HCT116 (cell line): ENCODE measurements around the gene DENND1A.

Experiments
- ATF3 ChIP-seq: IDR thresholded peaks from 2 replicates; pipeline ENCODE4 v1.6.1; 2012
- ELF1 ChIP-seq: IDR thresholded peaks from 2 replicates; pipeline ENCODE4 v1.6.1; 2012; ENCODE audit warnings: low read depth, borderline replicate concordance
- EZH2 ChIP-seq: fragments of 200-600 bp; sonication (generic); IDR thresholded peaks from 2 replicates; pipeline ENCODE4 v1.6.1; 2017; ENCODE audit warnings: antibody characterized with exemption, mixed run types
- EZH2phosphoT487 ChIP-seq: fragments of 200-600 bp; IDR thresholded peaks from 2 replicates; pipeline ENCODE4 v1.6.1; 2018; ENCODE audit warnings: antibody characterized with exemption, borderline replicate concordance
- POLR2AphosphoS5 ChIP-seq: IDR thresholded peaks from 2 replicates; pipeline ENCODE4 v1.6.1; 2011; ENCODE audit warnings: mild to moderate bottlenecking, low read depth, low read length, moderate library complexity
- RAD21 ChIP-seq: IDR thresholded peaks from 2 replicates; pipeline ENCODE4 v1.6.1; 2012; ENCODE audit warnings: low read depth, mild to moderate bottlenecking
- ZBTB33 ChIP-seq: IDR thresholded peaks from 2 replicates; pipeline ENCODE4 v1.6.1; 2011; ENCODE audit warnings: mild to moderate bottlenecking, low read length, moderate library complexity; ENCODE audit not compliant: insufficient replicate concordance; ENCODE audit errors: extremely low read depth
- ZFX ChIP-seq: fragments of 450-650 bp; IDR thresholded peaks from 2 replicates; pipeline ENCODE4 v1.6.1; 2017
- TF ChIP-seq, protein P1 (sequence below), 3 experiments: fragments of 200-600 bp in 1 of 3; sonication (generic) in 1 of 3; IDR thresholded peaks in 2 of 3; conservative IDR thresholded peaks in 1 of 3; 2 replicates each; pipeline ENCODE4 v1.5.1; 2012 to 2017; ENCODE audit warnings: low read depth in 2 of 3, low read length in 2 of 3, antibody characterized with exemption in 1 of 3, borderline replicate concordance in 1 of 3, control low read depth in 1 of 3, mild to moderate bottlenecking in 1 of 3, mixed read lengths in 1 of 3, mixed run types in 1 of 3, moderate library complexity in 1 of 3; ENCODE audit not compliant: insufficient read depth in 1 of 3

DNA sequence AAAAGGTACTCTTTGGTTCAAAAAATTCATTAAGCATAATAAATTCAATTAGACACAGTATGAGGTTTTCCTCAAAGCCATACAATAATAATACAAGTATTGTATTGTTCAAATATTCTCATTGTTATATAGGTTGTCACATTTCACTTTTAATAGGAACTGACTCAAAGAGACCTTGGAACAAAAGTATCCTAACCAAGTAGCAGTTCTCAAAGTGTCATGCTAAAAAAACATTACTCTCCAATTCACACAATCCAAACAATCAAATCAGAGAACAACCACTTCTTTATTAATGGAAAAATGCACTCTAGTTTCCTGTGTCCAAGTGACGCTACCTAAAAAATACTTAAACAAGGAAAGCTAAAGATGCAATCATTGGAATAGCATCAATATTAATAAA, 115.4 kb downstream of the DENND1A start:
- no peak for TF ChIP-seq EZH2phosphoT487
- TF ChIP-seq, protein P1, sequence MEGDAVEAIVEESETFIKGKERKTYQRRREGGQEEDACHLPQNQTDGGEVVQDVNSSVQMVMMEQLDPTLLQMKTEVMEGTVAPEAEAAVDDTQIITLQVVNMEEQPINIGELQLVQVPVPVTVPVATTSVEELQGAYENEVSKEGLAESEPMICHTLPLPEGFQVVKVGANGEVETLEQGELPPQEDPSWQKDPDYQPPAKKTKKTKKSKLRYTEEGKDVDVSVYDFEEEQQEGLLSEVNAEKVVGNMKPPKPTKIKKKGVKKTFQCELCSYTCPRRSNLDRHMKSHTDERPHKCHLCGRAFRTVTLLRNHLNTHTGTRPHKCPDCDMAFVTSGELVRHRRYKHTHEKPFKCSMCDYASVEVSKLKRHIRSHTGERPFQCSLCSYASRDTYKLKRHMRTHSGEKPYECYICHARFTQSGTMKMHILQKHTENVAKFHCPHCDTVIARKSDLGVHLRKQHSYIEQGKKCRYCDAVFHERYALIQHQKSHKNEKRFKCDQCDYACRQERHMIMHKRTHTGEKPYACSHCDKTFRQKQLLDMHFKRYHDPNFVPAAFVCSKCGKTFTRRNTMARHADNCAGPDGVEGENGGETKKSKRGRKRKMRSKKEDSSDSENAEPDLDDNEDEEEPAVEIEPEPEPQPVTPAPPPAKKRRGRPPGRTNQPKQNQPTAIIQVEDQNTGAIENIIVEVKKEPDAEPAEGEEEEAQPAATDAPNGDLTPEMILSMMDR (IDR thresholded peaks at IDR 0.05 in 2 of 3, conservative IDR thresholded peaks at IDR 0.05 in 1 of 3; ENCODE audit: borderline replicate concordance in 1 of 3, insufficient read depth in 1 of 3, low read depth in 2 of 3, low read length in 2 of 3) = no peak
- TF ChIP-seq EZH2 = no peak
- no peak for TF ChIP-seq ELF1
- TF ChIP-seq ZFX = no peak
- TF ChIP-seq ZBTB33 = no peak
- TF ChIP-seq ATF3 = no peak
- no peak for TF ChIP-seq RAD21
- TF ChIP-seq POLR2AphosphoS5 = no peak
